GM12874 (cell line): ENCODE measurements around the gene C2orf15.

Source experiments
- CTCF ChIP-seq: IDR thresholded peaks from 2 replicates; pipeline ENCODE4 v1.5.1; 2011; ENCODE audit warnings: low read depth, mild to moderate bottlenecking, control low read depth, low read length, moderate library complexity; ENCODE audit not compliant: insufficient read depth

Gene C2orf15

GRCh38 chr2:99190548-99190947 lies 49.0 kb downstream of the C2orf15 start:
- TF ChIP-seq CTCF, result no peak

- no peak for TF ChIP-seq CTCF
These were observed 56.8 kb downstream of the C2orf15 start for GRCh38 chr2:99198103-99198841.

GRCh38 chr2:99200076-99200800 lies 58.7 kb downstream of the C2orf15 start:
- TF ChIP-seq CTCF, result no peak
